ENCODE results near the gene AMER1.

AMER1 gene

DNA sequence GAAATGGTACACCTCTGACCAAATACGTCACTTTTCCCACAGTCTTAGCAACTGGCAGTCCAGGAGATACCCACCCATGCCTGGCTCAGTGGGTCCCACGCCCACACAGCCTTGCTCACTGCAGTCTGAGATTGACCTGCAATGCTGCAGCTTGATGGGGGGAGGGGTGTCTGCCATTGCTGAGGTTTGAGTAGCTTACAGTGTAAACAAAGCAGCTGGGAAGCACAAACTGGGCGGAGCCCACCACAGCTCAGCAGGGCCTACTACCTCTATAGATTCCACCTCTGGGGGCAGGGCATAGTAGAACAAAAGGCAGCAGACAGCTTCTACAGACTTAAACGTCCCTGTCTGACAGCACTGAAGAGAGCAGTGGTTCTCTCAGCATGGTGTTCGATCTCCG, 52.7 kb downstream of the AMER1 start:
- Histone ChIP-seq H3K4me3 (ENCODE audit: low read length) (no peak overlapping the region), H3K4me2 (ENCODE audit: low read length) (no peak overlapping the region), H4K20me1 (ENCODE audit: control insufficient read depth, insufficient read depth, low read depth, low read length) (no peaks in the 10 kb centered on the region), H3K9me2 (replicated peaks; ENCODE audit: control insufficient read depth, low read length) (no peaks in the 10 kb centered on the region), H3K27ac (ENCODE audit: low read depth, low read length) (no peak overlapping the region), H3K79me2 (ENCODE audit: control insufficient read depth, low read length) (no peaks in the 10 kb centered on the region), H3K9me3 (ENCODE audit: control insufficient read depth, insufficient read depth, low read length) (no peaks in the 10 kb centered on the region), H3K4me1 (ENCODE audit: control insufficient read depth, low read length) (no peaks in the 10 kb centered on the region), H3K27me3 (ENCODE audit: control insufficient read depth, low read length) (no peaks in the 10 kb centered on the region), H3F3A (ENCODE audit: control insufficient read depth, insufficient read depth) (no peaks in the 10 kb centered on the region), H3K36me3 (ENCODE audit: control insufficient read depth, low read length) (no peaks in the 10 kb centered on the region)
- TF ChIP-seq EZH2phosphoT487 (IDR thresholded peaks at IDR 0.05; ENCODE audit: borderline replicate concordance, low read length), result no peak
- TF ChIP-seq, protein P1, sequence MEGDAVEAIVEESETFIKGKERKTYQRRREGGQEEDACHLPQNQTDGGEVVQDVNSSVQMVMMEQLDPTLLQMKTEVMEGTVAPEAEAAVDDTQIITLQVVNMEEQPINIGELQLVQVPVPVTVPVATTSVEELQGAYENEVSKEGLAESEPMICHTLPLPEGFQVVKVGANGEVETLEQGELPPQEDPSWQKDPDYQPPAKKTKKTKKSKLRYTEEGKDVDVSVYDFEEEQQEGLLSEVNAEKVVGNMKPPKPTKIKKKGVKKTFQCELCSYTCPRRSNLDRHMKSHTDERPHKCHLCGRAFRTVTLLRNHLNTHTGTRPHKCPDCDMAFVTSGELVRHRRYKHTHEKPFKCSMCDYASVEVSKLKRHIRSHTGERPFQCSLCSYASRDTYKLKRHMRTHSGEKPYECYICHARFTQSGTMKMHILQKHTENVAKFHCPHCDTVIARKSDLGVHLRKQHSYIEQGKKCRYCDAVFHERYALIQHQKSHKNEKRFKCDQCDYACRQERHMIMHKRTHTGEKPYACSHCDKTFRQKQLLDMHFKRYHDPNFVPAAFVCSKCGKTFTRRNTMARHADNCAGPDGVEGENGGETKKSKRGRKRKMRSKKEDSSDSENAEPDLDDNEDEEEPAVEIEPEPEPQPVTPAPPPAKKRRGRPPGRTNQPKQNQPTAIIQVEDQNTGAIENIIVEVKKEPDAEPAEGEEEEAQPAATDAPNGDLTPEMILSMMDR (IDR thresholded peaks at IDR 0.05; ENCODE audit: low read depth, low read length, poor library complexity, severe bottlenecking), result no peak

DNA sequence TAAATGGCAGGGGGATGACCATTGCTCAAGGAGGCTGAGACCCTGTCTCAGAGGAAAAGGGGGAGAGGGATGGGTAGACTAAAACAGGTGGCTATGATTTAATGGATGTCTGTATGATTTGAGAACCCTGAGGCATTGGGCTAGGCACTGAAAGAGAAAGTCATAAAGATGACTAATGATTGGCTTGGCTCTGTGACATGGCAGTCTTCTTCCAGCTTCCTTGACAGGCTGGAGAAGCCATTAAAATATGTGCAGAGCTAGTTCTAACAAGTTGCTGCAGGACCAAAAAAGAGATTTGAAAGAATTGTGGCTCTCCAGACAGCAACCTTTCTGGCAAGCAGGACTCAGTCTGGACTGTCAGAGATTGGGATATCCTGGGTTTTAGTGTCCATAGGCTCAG, 53.6 kb downstream of the AMER1 start:
- Histone ChIP-seq H3K9me3 (ENCODE audit: control insufficient read depth, insufficient read depth, low read length) (no peaks in the 10 kb centered on the region), H3K27me3 (ENCODE audit: control insufficient read depth, low read length) (no peaks in the 10 kb centered on the region), H4K20me1 (ENCODE audit: control insufficient read depth, insufficient read depth, low read depth, low read length) (no peaks in the 10 kb centered on the region), H3K4me1 (ENCODE audit: control insufficient read depth, low read length) (no peaks in the 10 kb centered on the region), H3F3A (ENCODE audit: control insufficient read depth, insufficient read depth) (no peaks in the 10 kb centered on the region), H3K4me2 (ENCODE audit: low read length) (no peak overlapping the region), H3K27ac (ENCODE audit: low read depth, low read length) (no peak overlapping the region), H3K36me3 (ENCODE audit: control insufficient read depth, low read length) (no peaks in the 10 kb centered on the region), H3K9me2 (replicated peaks; ENCODE audit: control insufficient read depth, low read length) (no peaks in the 10 kb centered on the region), H3K4me3 (ENCODE audit: low read length) (no peak overlapping the region), H3K79me2 (ENCODE audit: control insufficient read depth, low read length) (no peaks in the 10 kb centered on the region)
- TF ChIP-seq, protein P1 (IDR thresholded peaks at IDR 0.05; ENCODE audit: low read depth, low read length, poor library complexity, severe bottlenecking), result no peak
- no peak for TF ChIP-seq EZH2phosphoT487 (IDR thresholded peaks at IDR 0.05; ENCODE audit: borderline replicate concordance, low read length)

DNA sequence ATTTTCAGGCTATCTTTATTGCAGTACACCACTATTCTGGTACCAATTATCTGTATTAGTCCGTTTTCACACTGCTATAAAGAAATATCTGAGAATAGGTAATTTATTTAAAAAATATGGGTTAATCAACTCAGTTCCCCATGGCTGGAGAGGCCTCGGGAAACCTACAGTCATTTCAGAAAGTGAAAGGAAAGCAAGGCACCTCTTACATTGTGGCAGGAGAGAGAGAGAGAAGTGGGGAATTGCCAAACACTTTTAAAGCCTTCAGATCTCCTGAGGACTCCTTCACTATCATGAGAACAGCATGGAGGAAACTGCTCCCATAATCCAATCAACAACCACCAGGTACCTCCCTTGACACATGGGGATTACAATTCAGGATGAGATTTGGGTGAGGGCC, 54.7 kb downstream of the AMER1 start:
- no peak overlapping the region for H3K27ac ChIP-seq (ENCODE audit: low read depth, low read length)
- no peaks in the 10 kb centered on the region for H4K20me1 ChIP-seq (ENCODE audit: control insufficient read depth, insufficient read depth, low read depth, low read length)
- no peak for TF ChIP-seq EZH2phosphoT487 (IDR thresholded peaks at IDR 0.05; ENCODE audit: borderline replicate concordance, low read length)
- TF ChIP-seq, protein P1 (IDR thresholded peaks at IDR 0.05; ENCODE audit: low read depth, low read length, poor library complexity, severe bottlenecking), result no peak
- no peaks in the 10 kb centered on the region for H3K79me2 ChIP-seq (ENCODE audit: control insufficient read depth, low read length)
- H3K36me3 ChIP-seq (ENCODE audit: control insufficient read depth, low read length), result no peaks in the 10 kb centered on the region
- H3K9me3 ChIP-seq (ENCODE audit: control insufficient read depth, insufficient read depth, low read length), result no peaks in the 10 kb centered on the region
- H3K27me3 ChIP-seq (ENCODE audit: control insufficient read depth, low read length), result no peaks in the 10 kb centered on the region
- H3K4me3 ChIP-seq (ENCODE audit: low read length), result no peak overlapping the region
- H3F3A ChIP-seq (ENCODE audit: control insufficient read depth, insufficient read depth), result no peaks in the 10 kb centered on the region
- H3K4me1 ChIP-seq (ENCODE audit: control insufficient read depth, low read length), result no peaks in the 10 kb centered on the region
- no peaks in the 10 kb centered on the region for H3K9me2 ChIP-seq (replicated peaks; ENCODE audit: control insufficient read depth, low read length)
- no peak overlapping the region for H3K4me2 ChIP-seq (ENCODE audit: low read length)

All from DOHH2 (cell line).